OCI-LY7 (cell line): ENCODE data around the gene KCNAB3.

Source experiments
- CTCF ChIP-seq: fragments of 200-600 bp; sonication (generic); conservative IDR thresholded peaks from 2 replicates; pipeline ENCODE4 v1.5.1; 2014; ENCODE audit warnings: mild to moderate bottlenecking, antibody characterized with exemption, low read length, moderate library complexity, mixed read lengths
- EZH2phosphoT487 ChIP-seq: fragments of 200-600 bp; sonication (generic); IDR thresholded peaks from 2 replicates; pipeline ENCODE4 v1.6.1; 2018; ENCODE audit warnings: low read depth, borderline replicate concordance, mild to moderate bottlenecking, mixed run types, antibody characterized with exemption, low read length, moderate library complexity, mixed read lengths

DNA sequence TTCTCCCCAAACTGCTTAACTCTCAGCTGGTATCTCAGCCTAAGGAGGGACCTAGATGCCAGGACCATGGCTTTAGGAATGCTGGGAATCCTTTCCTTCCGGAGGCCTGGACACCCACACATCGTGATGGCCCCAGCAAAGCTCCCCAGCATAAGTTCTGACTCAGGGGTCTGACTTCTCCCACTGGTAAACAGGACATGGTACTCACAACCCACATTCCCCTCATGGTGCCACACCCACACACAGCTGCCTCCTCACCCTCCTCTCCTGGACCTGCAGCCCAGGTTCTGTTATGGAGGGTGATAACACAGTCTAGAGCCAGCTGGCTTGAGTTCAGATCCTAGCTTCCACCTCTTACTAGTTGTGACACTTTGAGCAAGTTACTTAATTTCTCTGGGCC lies 12.8 kb downstream of the KCNAB3 start:
- TF ChIP-seq CTCF (no peak), EZH2phosphoT487 (no peak)
